Ishikawa (cell line): Measurements from ENCODE around the gene HAUS2.

Experiments
- CEBPB ChIP-seq: IDR thresholded peaks from 2 replicates; pipeline ENCODE4 v1.6.1; 2012
- CREB1 ChIP-seq: IDR thresholded peaks from 2 replicates; pipeline ENCODE4 v1.6.1; 2012; ENCODE audit warnings: low read depth
- EGR1 ChIP-seq: IDR thresholded peaks from 2 replicates; pipeline ENCODE4 v1.6.1; 2012
- EP300 ChIP-seq: IDR thresholded peaks from 2 replicates; pipeline ENCODE4 v1.6.1; 2012; ENCODE audit warnings: borderline replicate concordance
- FOXM1 ChIP-seq: IDR thresholded peaks from 2 replicates; pipeline ENCODE4 v1.6.1; 2012; ENCODE audit warnings: low read depth, borderline replicate concordance
- NFIC ChIP-seq: IDR thresholded peaks from 2 replicates; pipeline ENCODE4 v1.6.1; 2012
- RAD21 ChIP-seq: IDR thresholded peaks from 2 replicates; pipeline ENCODE4 v1.6.1; 2012; ENCODE audit warnings: low read depth
- TAF1 ChIP-seq: IDR thresholded peaks from 2 replicates; pipeline ENCODE4 v1.6.1; 2012; ENCODE audit warnings: low read depth, mild to moderate bottlenecking
- TCF12 ChIP-seq: IDR thresholded peaks from 2 replicates; pipeline ENCODE4 v1.6.1; 2012; ENCODE audit warnings: low read depth
- TEAD4 ChIP-seq: IDR thresholded peaks from 2 replicates; pipeline ENCODE4 v1.6.1; 2012
- YY1 ChIP-seq: IDR thresholded peaks from 2 replicates; pipeline ENCODE4 v1.6.1; 2012; ENCODE audit warnings: low read depth
- ZBTB7A ChIP-seq: IDR thresholded peaks from 2 replicates; pipeline ENCODE4 v1.6.1; 2012; ENCODE audit warnings: low read depth
- TF ChIP-seq, protein P1 (sequence below): IDR thresholded peaks from 2 replicates; pipeline ENCODE4 v1.6.1; 2012; ENCODE audit warnings: low read depth, mild to moderate bottlenecking
- TF ChIP-seq, protein P2 (sequence below): IDR thresholded peaks from 2 replicates; pipeline ENCODE4 v1.6.1; 2012
- TF ChIP-seq, protein P3 (sequence below): IDR thresholded peaks from 2 replicates; pipeline ENCODE4 v1.6.1; 2012

The HAUS2 gene

DNA sequence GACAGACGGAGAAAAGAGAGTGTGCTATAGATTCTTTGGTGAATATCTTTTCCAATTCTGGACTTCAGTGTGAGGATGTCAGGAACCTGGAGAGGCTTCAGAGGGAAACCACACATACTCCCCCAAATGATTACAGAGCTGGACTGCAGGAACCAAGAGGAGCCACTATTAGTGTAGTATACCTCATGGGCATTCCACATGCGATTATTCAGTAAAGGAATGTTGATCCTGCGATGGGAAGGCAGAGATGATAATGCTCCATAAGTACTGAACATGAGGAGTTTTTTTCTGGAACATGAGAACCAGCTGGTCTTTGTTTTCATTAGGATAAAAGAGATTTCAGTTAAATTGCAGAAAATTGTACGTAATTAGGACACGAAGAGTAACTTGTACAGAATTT is 45.5 kb downstream of the HAUS2 start:
- TF ChIP-seq ZBTB7A: no peak
- no peak for TF ChIP-seq FOXM1
- no peak for TF ChIP-seq EP300
- no peak for TF ChIP-seq NFIC
- TF ChIP-seq CREB1: no peak
- TF ChIP-seq TEAD4: no peak
- TF ChIP-seq EGR1: no peak
- no peak for TF ChIP-seq RAD21
- TF ChIP-seq, protein P1, sequence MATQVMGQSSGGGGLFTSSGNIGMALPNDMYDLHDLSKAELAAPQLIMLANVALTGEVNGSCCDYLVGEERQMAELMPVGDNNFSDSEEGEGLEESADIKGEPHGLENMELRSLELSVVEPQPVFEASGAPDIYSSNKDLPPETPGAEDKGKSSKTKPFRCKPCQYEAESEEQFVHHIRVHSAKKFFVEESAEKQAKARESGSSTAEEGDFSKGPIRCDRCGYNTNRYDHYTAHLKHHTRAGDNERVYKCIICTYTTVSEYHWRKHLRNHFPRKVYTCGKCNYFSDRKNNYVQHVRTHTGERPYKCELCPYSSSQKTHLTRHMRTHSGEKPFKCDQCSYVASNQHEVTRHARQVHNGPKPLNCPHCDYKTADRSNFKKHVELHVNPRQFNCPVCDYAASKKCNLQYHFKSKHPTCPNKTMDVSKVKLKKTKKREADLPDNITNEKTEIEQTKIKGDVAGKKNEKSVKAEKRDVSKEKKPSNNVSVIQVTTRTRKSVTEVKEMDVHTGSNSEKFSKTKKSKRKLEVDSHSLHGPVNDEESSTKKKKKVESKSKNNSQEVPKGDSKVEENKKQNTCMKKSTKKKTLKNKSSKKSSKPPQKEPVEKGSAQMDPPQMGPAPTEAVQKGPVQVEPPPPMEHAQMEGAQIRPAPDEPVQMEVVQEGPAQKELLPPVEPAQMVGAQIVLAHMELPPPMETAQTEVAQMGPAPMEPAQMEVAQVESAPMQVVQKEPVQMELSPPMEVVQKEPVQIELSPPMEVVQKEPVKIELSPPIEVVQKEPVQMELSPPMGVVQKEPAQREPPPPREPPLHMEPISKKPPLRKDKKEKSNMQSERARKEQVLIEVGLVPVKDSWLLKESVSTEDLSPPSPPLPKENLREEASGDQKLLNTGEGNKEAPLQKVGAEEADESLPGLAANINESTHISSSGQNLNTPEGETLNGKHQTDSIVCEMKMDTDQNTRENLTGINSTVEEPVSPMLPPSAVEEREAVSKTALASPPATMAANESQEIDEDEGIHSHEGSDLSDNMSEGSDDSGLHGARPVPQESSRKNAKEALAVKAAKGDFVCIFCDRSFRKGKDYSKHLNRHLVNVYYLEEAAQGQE: no peak
- TF ChIP-seq, protein P2, sequence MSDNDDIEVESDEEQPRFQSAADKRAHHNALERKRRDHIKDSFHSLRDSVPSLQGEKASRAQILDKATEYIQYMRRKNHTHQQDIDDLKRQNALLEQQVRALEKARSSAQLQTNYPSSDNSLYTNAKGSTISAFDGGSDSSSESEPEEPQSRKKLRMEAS: no peak
- no peak for TF ChIP-seq TCF12
- TF ChIP-seq CEBPB: no peak
- TF ChIP-seq YY1: no peak
- TF ChIP-seq, protein P3, sequence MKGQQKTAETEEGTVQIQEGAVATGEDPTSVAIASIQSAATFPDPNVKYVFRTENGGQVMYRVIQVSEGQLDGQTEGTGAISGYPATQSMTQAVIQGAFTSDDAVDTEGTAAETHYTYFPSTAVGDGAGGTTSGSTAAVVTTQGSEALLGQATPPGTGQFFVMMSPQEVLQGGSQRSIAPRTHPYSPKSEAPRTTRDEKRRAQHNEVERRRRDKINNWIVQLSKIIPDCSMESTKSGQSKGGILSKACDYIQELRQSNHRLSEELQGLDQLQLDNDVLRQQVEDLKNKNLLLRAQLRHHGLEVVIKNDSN: no peak
- no peak for TF ChIP-seq TAF1

DNA sequence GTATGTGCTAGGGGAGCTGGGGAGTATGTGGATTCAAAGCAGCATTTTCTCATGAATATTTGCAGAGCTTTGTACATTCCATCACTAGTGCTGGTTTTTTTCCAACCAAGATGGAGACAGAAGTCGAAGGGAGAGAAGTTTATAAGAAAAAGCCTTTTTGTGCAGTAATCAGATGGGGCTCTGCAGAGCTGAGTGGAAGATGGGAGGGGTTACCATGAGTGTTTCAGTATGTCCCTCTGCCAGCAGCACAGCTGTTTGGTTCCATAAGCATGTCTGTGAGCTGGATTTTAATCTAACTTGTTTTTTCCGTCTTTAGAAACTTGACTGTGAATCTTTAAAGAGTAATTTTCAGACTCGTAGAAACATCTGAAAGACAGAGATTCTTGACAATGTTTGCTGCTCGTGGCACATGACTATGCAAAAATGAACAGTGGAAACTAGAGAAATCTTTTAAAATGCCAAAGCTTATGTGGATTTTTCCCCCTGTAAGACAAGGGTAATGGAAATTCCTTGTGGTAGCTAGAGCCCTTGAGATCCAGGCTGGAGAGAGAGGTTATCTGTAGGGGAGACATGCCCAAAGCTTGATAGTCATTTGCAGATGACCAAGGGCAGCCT is 47.1 kb downstream of the HAUS2 start:
- TF ChIP-seq ZBTB7A (no peak), CEBPB (no peak), CREB1 (no peak), TCF12 (no peak), EGR1 (no peak), EP300 (no peak), NFIC (no peak)
- TF ChIP-seq, protein P1: no peak

DNA sequence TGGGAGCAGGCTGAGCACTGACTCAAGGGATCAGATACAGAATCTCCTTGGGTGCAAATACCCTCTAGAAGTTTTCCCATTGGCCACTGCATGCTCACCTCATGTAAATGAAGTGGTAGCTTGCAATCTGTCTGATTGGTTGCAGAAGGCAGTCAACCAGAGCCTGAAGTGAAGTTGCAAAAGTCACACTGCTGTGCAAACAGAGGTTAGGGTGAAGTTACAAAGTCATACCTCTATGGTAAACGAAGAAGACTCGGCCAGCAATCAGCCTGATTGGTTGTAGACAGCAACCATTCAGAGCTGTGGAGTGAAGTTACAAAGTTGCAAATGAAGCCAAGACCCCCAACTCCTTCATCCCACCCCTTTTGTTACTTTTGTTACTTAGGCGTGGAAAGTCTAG is 53.9 kb downstream of the HAUS2 start:
- TF ChIP-seq FOXM1 (no peak), ZBTB7A (no peak), CEBPB (no peak), YY1 (no peak), TEAD4 (no peak), RAD21 (no peak), TAF1 (no peak), EGR1 (no peak), TCF12 (no peak), CREB1 (no peak), EP300 (no peak), NFIC (no peak)
- TF ChIP-seq, protein P1: no peak
- TF ChIP-seq, protein P3: no peak
- TF ChIP-seq, protein P2: no peak

DNA sequence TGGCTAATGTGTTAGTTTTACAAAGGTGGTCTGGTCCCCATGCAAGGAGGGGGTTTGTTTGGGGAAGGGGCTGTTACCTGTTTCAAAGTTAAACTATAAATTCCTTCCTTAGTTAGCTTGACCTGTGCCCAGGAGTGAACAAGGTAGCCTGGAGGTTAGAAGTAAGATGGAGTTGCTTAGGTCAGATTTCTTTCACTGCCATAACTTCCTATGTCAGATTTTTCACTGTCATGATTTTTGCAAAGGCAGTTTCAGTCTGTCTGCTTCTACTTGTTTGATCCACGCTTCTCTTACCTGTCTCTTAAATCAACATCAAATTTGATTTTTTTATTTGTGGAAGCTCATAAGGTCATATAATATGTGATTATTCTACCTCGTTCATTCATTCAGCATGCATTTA is 55.3 kb downstream of the HAUS2 start:
- TF ChIP-seq EGR1 (no peak), ZBTB7A (no peak), CEBPB (no peak), CREB1 (no peak), TEAD4 (no peak), NFIC (no peak), TCF12 (no peak), YY1 (no peak), EP300 (no peak), TAF1 (no peak), RAD21 (no peak), FOXM1 (no peak)
- TF ChIP-seq, protein P1: no peak
- TF ChIP-seq, protein P3: no peak
- TF ChIP-seq, protein P2: no peak
